Activated CD8-positive, alpha-beta memory T cell treated with anti-CD3 and anti-CD28 coated beads for 36 hours (primary cell): ENCODE data around the gene RNF130. TPM values are rescaled to one million over a fixed set of nuclear protein-coding genes. Genes with fewer than 3 reads are reported as not detected.
"Not testable (repeated sequence)": the region's sequence is repeated elsewhere in the genome, so short reads cannot be mapped to it uniquely, and the experiment has no call there.

Experiments
- CTCF ChIA-PET: fragments of 350-600 bp; sonication (Branson Sonifier 250); formaldehyde crosslinking; loops from one replicate; lab custom pipeline; 2021; ENCODE audit warnings: antibody characterized with exemption; lab: Charles Lee
- POLR2A ChIA-PET: fragments of 350-600 bp; sonication (Branson Sonifier 250); formaldehyde crosslinking; loops from one replicate; lab custom pipeline; 2021; ENCODE audit warnings: antibody characterized with exemption; lab: Charles Lee
- total RNA-seq, 2 experiments: library from RNA; stranded (reverse); gene quantifications; one replicate each; pipeline ENCODE4 v1.2.3, GENCODE V29; 2021

RNF130 gene
- total RNA-seq, 2 experiments from 2014 or later = 15.3 to 15.7 TPM

DNA sequence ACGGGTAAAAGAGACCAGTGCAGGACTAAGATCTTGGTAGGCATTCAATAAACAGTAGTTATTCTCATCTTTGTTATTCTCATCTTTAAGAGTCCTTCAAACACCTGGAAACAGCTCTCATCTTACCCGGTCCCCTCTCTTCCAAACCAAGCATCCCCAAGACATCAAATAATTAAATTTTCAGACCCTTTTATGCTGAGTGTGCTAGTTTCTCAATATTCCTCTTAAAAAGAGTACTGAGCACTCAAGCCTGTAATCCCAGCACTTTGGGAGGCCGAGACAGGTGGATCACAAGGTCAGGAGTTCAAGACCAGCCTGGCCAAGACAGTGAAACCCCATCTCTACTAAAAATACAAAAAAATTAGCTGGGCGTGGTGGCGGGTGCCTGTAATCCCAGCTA, 112.4 kb downstream of the RNF130 start:
- CTCF ChIA-PET, POLR2A ChIA-PET: not testable (repeated sequence)

DNA sequence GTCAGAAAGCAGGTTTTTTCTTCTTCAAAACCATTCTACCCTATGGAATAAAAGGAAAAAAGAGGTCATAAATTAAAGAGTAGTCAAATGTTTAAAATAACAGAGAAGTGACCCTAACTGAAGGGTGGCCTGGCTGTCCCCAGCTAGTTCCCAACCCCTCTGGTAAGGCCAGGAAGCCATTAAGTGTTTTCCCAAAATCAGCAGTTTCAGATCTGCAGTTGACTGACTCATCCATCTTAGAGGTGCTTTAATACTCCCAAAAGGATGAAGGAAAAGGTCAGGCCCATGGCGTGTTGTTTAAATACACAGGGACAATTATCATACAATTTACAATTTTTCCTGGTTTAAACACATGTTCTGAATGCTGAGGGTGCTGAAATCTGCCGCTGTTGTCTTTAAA, 115.9 kb downstream of the RNF130 start:
- CTCF ChIA-PET = no interaction called here
- POLR2A ChIA-PET = no interaction called here

DNA sequence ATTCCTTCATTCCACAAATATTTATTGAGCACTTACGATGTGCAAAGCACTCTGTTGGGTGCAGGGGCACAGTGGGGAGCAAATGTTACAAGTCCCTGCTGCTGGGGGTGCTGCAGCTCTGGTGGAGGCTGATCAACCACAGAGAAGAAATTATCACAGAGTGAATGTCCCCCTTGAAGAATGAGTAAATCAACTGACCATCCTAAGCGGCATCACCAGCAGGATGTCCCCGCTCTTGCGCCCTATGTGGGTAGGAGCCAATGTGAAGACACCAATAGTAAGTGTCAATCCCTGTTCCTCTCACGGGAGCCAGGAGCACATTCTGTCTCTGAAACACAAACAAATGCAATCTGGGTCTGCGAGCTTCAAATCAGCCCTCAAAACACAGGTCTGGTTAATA, 116.5 kb downstream of the RNF130 start:
- ChIA-PET CTCF (no interaction called here), POLR2A (no interaction called here)

DNA sequence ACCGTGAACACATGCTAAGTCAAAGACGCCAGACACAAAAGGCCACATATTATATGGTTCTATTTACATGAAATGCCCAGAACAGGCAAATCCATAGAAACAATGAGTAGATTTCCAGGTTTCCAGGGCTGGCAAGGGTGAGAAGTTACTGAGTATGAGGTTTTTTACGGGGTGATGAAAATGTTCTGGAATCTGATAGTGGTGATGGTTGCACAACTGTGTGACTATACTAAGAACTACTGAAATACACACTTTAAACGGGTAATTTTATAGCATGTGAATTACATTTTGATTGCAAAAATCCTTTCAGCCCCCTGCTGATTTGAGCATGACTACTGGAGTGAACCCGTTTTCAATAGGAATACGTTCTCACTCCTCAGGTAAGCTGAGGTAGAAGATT, 117.1 kb downstream of the RNF130 start:
- ChIA-PET POLR2A (no interaction called here), CTCF (no interaction called here)

DNA sequence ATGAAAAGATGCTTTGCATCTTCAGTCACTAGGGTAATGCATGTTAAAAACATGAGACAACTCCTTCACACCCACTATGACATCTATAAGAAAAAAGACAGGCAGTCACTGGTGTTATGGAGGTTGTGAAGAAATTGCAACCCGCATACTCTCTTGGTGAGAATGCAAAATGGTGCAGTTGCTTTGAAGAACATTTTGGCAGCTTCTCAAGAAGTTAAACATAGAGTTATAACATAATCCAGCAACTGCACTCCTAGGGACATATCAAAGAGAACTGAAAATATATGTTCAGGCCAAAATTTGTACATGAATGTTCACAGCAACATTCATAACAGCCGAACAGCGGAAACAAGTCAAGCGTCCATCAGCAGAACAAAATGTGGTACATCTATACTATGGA, 117.6 kb downstream of the RNF130 start:
- POLR2A ChIA-PET = no interaction called here
- CTCF ChIA-PET = interaction anchor here (0.6 kb wide), 1 partner anchor 161 kb away, joined by 4 read pairs; no protein-coding TSS in a partner anchor

DNA sequence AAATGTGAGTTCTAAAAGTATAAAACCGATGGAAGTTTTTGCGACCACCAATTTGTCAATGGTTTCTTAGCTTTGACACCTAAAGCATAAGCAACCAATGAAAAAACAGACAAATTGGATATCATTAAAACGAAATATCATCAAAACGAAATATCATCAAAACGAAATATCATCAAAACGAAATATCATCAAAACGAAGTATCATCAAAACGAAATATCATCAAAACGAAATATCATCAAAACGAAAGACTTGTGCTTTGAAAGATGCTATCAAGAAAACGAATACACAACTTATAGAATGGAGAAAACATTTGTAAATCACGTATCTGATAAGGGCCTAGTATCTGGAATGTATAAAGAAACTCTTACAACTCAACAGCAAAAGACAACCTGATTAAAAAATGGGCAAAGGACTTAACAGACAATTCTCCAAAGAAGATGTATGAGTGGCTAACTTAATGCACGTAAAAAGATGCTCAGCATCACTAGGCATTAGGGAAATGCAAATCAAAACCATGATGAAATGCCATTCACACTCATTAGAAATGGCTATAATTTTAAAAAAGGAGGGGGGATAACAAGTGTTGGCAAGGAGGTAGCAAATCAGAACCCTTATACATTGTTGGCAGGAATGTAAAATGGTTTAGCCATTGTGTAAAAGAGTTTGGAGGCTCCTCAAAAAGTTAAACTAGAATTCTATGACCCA, 134.4 kb downstream of the RNF130 start:
- CTCF ChIA-PET = no interaction called here
- POLR2A ChIA-PET = no interaction called here

DNA sequence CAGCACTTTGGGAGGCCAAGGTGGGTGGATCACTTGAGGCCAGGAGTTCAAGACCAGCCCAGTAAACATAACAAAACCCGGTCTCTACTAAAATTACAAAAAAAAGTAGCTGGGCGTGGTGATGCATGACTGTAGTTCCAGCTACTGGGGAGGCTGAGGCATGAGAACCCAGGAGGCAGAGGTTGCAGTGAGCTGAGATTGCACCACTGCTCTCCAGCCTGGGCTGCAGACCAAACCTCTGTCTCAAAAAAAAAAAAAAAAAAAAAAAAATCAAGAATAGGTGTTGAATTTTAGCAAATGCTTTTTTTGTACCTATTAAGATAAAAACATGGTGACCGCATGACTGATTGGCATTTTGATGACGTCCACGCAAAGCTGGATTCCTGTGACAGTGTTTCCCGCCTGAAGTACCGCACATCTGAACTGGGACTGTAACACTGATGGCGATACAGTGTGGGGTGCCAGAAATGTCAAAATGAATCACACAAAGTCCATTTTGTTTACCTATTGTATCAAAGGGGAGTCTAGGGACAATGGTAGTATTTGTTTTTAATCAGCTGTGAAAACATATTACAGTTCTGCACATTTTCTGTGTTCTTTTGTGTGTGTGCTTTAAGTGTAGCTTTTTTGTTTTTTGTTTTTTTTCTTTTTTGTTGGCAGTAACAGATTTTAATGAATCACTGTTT, 140.6 kb downstream of the RNF130 start:
- ChIA-PET CTCF (no interaction called here), POLR2A (no interaction called here)

DNA sequence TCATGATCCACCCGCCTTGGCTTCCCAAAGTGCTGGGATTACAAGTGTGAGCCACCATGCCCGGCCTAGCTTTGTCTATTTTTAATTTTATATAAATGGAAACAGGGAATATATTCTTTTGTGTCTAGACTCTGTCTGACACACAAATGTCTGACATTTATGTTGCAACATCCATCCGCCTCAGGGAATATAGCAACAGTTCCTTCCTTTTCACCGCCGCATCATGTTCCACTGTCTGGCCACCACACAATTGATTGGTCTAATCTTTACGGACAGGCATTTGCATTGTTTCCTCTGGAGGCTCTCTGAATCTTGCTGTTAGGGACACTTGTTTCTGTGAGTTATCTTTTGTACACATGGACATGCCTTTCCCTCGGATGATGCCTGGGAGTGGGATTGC, 143.7 kb downstream of the RNF130 start:
- ChIA-PET POLR2A (no interaction called here), CTCF (no interaction called here)

DNA sequence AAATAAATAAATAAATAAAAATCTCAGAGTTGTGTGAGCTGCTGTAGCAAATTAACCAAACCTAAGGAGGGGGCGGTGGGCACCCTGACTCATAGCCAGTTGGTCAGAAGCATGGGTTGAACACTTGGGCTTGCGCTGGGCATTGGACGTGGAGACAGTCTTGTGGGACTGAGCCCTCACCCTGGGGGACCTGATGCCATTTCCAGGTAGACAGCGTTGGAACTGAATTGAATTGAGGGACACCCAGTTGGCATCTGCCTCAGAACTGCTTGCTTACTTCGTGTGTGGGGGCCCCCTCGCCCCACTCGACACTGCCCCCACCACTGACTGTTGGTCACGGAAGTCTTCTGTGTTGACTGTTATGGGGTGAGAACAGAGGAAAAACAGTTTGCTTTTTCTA, 144.9 kb downstream of the RNF130 start:
- CTCF ChIA-PET = no interaction called here
- POLR2A ChIA-PET = no interaction called here

DNA sequence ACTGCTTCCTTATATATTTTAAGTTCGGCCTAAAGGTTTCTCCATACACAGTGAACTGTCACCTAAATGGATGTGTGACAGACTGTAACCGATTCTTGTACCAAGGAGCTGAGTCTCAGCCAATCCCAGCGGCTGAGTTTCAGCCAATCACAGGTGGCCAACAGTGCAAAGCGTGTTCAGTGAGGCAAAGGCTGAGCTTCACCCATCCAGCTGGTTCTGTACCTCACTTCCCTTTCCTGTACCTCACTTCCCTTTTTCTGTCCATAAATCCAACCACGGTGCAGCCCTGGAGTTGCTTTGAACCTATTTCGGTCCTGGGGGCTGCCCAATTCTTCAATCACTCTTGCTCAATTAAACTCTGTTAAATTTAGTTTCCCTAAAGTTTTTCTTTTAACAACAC, 148.1 kb downstream of the RNF130 start:
- CTCF ChIA-PET = no interaction called here

DNA sequence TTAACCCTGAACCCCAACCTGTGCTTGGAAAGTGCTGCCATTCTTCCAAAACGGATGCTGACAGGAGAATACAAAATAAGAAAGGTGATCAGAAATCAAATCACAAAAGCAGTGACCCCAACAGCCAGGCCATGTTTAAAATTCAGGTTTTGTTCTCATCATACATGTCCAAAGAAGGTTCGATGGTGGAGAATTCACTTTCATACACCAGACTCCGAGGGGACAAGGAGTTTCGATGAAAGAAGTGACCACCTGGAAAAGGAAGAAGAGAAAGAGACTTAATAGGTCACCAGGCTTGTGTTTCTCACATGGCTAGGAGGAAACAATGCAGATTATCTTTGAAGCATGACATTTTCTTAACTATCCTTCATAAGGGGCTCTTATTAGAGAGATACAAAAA, 151.4 kb downstream of the RNF130 start:
- CTCF ChIA-PET = no interaction called here
- POLR2A ChIA-PET = no interaction called here

More for the DNA sequence above, 148.1 kb downstream of the RNF130 start:
- POLR2A ChIA-PET = no interaction called here

DNA sequence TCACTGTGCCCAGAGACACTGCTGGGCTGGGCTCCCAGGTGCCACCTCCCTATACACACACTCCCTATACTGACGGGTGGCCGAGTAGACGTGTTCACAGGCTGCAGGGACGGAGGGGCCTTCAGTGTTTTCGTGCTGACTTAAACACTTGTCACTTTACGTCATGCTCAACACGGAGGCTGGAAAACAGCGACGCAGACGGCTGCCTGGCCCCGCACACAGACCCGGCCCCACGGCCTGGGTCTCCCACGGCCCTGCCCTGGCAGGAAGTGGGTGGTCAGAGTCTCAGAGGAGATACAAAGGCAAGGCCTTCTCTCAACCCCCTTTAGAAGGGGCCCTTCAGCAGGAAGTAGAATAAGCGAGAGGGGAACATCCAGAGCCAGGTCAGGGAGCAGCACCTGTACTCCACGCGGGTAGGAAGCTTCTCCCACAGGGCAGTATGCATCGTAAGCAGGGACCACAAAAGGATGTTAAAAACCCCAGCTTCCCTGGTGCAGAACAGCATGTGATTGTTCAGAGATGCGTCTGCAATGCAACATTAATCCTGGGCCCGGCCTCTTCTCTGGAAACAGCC, 152.0 kb downstream of the RNF130 start:
- ChIA-PET CTCF (no interaction called here), POLR2A (no interaction called here)

DNA sequence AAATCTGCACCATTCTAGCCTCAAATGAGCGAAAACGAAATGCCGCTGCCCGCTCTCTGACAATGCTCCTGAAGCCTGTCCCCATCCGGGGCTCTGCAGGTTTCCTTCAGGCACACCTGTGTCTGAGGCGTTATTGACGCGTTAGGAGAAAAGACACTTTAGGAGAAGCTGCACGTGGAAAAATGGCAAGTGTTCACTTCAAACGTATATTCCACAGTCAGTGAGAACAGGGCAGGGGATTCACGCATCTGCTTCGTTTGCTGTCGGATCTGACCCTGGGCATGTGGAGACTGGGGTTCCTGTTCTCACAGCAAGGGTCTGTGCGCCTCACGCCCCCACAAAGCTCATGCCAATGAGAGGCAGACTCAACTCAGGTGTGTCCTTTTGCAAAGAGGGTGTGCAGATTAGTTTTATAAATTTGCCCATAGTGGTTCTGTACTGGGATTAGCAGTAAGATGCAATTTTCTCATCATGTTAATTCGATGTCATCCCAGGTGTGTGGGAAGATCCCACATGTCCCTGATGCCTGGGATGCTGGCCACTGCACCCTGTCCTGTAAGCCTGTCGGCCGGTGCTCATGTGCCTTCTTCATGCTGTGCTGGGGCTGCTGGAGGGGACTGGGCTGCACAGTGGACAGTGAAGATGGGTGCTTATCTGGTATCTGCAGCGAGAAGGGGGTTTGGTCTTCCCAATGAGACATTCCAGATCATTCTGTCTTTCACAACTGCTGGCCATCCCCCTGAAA, 152.6 kb downstream of the RNF130 start:
- CTCF ChIA-PET = no interaction called here
- POLR2A ChIA-PET = no interaction called here

DNA sequence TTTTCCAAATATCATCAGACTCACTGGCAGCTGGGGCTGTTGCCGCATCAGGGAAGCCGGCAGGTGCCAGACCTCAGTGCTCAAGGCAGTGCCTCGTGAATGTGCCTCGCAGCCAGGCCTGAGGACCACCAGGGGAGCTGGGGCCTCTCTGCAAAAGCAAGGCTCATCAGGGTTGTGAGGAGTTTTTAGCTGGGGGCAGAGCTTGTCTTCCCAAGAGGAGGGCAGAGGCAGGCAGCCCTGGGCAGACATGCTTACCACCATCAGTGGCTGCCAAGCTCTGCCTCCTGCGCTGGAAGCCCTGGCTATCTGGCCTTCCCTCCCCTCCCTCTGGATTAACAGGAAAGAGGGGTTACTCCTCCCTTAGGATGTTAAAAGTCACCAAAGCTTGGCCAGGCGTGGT, 155.0 kb downstream of the RNF130 start:
- ChIA-PET CTCF (interaction anchor here (0.7 to 1.1 kb wide), 3 partner anchors 52 to 154 kb away, joined by 3 read pairs; no protein-coding TSS in a partner anchor), POLR2A (no interaction called here)

DNA sequence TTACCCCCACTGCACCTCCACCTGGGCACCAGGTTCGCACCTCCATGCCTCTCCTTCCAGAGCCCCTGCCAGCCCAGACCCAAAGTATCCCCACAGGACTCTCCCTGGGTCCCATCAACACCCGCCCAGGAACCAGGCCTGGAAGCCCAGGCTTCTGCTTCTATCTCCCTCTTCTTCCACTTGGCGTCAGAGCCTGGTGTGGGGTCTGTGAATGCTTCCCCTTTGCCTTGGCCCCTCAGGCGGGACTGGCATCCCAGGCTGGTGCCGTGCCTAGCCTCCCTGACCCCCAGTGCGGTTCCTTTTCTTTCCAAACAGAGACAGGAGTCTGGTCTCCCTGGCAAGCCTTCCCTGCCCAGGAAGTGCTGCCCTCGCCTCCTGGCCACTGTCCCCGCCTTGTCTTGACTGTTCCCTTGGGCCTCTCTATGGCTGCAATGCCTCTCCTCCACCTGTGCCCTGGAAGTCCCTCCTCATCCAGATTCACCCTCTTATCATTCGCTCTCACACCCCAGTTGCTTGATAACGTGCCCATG, 156.1 kb downstream of the RNF130 start:
- ChIA-PET CTCF (interaction anchor here (1.1 kb wide), 1 partner anchor 153 kb away, joined by 3 read pairs; no protein-coding TSS in a partner anchor), POLR2A (no interaction called here)

DNA sequence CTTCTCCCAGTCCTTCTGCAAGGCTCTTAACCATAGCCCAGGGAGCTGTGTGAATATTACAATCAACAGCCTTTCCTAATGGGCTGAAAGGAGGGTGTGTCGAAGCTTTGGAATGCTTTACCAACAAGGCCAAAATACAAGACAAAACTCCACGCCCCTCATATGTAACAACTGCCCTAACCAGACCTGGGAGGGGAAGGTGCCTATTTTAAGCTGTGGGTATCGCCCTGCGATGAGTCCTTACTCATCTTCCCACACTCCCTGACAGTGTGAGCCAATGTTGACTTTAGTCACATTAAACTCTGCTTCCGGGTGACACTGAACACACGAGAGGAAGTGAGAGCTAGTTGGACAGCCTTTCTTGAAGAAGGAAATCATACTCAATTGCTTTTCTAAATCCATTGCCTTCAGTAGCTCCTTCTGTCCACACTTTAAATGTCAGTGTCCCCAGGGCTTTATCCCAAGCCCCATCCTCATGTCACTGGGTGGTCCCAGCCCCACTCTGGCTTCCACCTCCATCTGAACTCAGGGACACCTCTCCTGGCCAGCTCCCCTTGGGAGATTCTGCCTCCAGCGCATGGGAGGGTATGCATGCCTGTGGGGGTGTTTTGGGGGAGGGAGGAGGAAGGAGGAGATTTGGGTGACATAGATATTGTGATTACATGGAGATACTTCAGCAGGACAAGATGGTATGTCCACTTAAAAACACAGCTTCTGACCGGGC, 157.4 kb downstream of the RNF130 start:
- ChIA-PET CTCF (interaction anchor here (0.5 kb wide), 1 partner anchor 29 kb away, joined by 3 read pairs; no protein-coding TSS in a partner anchor), POLR2A (no interaction called here)

DNA sequence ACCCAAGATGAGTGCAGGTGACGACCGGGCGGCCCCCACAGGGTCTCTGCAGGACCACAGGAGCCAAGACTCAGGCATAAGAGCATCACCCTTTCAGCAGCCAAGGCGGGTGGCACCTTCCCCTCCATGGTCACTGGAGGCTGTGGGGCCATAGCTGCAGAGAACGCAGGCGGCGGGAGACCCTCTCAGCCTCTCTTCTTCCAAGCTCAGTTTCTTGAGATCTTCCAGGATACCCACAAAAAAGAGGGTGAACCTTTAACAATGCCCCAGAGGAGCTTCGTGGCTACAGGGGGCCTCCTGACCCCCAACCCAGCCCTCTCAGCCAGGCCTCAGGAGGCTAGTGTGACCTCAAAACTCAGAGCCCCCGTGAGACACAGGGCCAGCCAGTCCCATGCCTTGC, 158.1 kb downstream of the RNF130 start:
- POLR2A ChIA-PET = interaction anchor here (0.6 kb wide), 1 partner anchor 580 kb away, joined by 4 read pairs; no protein-coding TSS in a partner anchor
- CTCF ChIA-PET = interaction anchor here (0.5 kb wide), 1 partner anchor 30 kb away, joined by 3 read pairs; no protein-coding TSS in a partner anchor

DNA sequence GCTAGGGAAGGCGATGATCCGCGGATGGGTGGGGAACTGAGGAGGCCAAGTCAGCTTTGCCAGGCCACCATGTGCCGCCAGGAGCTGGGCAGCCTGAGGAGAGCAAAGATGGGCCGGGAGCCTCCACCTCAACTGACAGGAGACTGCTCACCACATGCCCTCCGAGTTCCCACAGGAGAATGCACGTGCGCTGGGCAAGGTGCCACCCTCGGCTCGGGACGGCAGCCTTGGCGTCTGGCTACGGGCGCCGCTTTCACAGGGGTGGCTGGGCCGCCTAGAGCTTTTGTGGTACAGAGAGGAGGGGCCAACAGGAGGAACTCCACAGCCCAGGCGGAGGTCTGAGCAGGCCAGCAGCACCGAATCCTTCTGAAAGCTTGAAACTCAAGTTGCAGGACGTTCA, 158.6 kb downstream of the RNF130 start:
- POLR2A ChIA-PET = interaction anchor here (0.6 kb wide), 1 partner anchor 581 kb away, joined by 4 read pairs; no protein-coding TSS in a partner anchor

DNA sequence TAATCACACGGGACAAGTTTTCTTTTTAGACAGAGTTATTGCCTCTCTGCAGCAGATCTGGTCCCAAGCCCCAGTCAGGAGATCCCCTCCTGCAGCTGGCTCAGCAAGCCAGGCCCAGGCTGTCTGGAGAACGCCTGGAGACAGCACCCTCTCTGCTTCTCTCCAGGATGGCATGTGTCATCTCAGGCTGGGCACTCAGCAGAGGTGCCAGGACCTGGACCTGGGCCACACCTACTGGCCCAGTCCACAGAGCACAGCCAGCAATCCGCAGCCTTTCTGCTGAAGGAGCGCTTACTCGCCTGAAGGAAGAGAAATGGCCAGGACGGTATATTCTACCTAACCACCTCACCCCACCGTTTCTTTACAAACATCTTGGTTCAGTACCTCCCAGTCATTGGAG, 159.2 kb downstream of the RNF130 start:
- ChIA-PET POLR2A (no interaction called here), CTCF (no interaction called here)

More for the DNA sequence above, 158.6 kb downstream of the RNF130 start:
- CTCF ChIA-PET = no interaction called here
